GM21717 (cell line): ENCODE measurements around the gene HDLBP.
"Not testable (repeated sequence)": the region's sequence is repeated elsewhere in the genome, so short reads cannot be mapped to it uniquely, and the experiment has no call there.

Experiments
- ATAC-seq: cut with Tn5 transposase; IDR thresholded peaks from one replicate; pipeline ENCODE4 v1.9.1; 2021; ENCODE audit warnings: mild to moderate bottlenecking, moderate library complexity; ENCODE audit not compliant: unreplicated experiment

HDLBP gene

GRCh38 chr2:241279828-241280227 is 35.6 kb downstream of the HDLBP start:
- no peak for ATAC-seq

GRCh38 chr2:241279413-241279812 is 36.1 kb downstream of the HDLBP start:
- no peak for ATAC-seq

- ATAC-seq, result not testable (repeated sequence)
Observed at GRCh38 chr2:241278306-241278705, 37.2 kb downstream of the HDLBP start.

GRCh38 chr2:241275910-241276309 is 39.6 kb downstream of the HDLBP start:
- no peak for ATAC-seq

- no peak for ATAC-seq
Observed at GRCh38 chr2:241275504-241275903, 40.0 kb downstream of the HDLBP start.

GRCh38 chr2:241274127-241274526 is 41.3 kb downstream of the HDLBP start:
- ATAC-seq, result no peak

GRCh38 chr2:241273210-241274020 is 42.1 kb downstream of the HDLBP start:
- ATAC-seq, result no peak

GRCh38 chr2:241272303-241273209 is 42.9 kb downstream of the HDLBP start:
- ATAC-seq, result peak; percentile 59

GRCh38 chr2:241271706-241272302 is 43.7 kb downstream of the HDLBP start:
- peak; percentile 52 for ATAC-seq

- no peak for ATAC-seq
Observed at GRCh38 chr2:241270531-241270930, 44.9 kb downstream of the HDLBP start.

- no peak for ATAC-seq
Observed at GRCh38 chr2:241269707-241270520, 45.6 kb downstream of the HDLBP start.

- ATAC-seq, result no peak
Observed at GRCh38 chr2:241268716-241269445, 46.6 kb downstream of the HDLBP start.

- no peak for ATAC-seq
Observed at GRCh38 chr2:241268306-241268705, 47.2 kb downstream of the HDLBP start.

GRCh38 chr2:241267249-241268067 is 48.0 kb downstream of the HDLBP start:
- no peak for ATAC-seq

GRCh38 chr2:241265506-241265905 is 50.0 kb downstream of the HDLBP start:
- ATAC-seq, result no peak

GRCh38 chr2:241263061-241263460 is 52.4 kb downstream of the HDLBP start:
- ATAC-seq, result no peak

- no peak for ATAC-seq
Observed at GRCh38 chr2:241261628-241262027, 53.8 kb downstream of the HDLBP start.

- ATAC-seq, result no peak
Observed at GRCh38 chr2:241260911-241261310, 54.6 kb downstream of the HDLBP start.
